Activated naive CD8-positive, alpha-beta T cell treated with anti-CD3 and anti-CD28 coated beads for 36 hours (primary cell): ENCODE data around the gene LHFPL3. TPM values are rescaled to one million over a fixed set of nuclear protein-coding genes. Genes with fewer than 3 reads are reported as not detected.

Experiments
- DNase-seq: peaks from one replicate; pipeline ENCODE4 v3.0.0; 2021
- H3K27ac Mint-ChIP-seq: one replicate; pipeline ENCODE4 v1.8.0; 2022; ENCODE audit warnings: mild to moderate bottlenecking, moderate library complexity, mixed read lengths
- H3K27me3 Mint-ChIP-seq: one replicate; pipeline ENCODE4 v1.8.0; 2022; ENCODE audit warnings: mild to moderate bottlenecking, mixed read lengths
- H3K36me3 Mint-ChIP-seq: one replicate; pipeline ENCODE4 v1.8.0; 2021; ENCODE audit warnings: mild to moderate bottlenecking, mixed read lengths
- H3K4me1 Mint-ChIP-seq: one replicate; pipeline ENCODE4 v1.8.0; 2021; ENCODE audit warnings: mixed read lengths
- H3K4me3 Mint-ChIP-seq: one replicate; pipeline ENCODE4 v1.8.0; 2022; ENCODE audit warnings: mild to moderate bottlenecking, moderate library complexity, mixed read lengths
- H3K9me3 Mint-ChIP-seq: one replicate; pipeline ENCODE4 v1.8.0; 2022; ENCODE audit warnings: mixed read lengths
- total RNA-seq, 2 experiments: library from RNA; stranded (reverse); gene quantifications; one replicate each; pipeline ENCODE4 v1.2.3, GENCODE V29; 2021

LHFPL3 gene
- total RNA-seq, 2 experiments from 2014 or later: not detected

DNA sequence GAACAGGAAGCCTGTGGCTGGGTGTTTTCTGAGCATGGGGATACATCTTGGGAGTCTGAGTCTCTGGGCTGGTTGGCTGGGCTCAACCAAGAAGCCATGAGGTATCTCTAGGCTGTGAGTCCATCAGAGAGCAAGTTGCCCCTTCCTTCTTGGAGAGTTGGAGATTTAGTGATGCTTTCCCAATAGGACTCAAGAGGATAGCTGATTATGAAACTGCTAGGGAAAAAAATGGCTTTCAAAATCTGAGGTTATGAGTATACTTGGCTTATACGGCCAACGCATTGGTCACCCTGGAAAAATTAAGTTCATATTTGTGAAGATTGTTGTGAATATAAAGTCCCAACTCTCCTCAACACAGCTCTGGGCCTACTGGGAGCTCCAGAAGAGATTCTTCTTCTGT lies 522.9 kb downstream of the LHFPL3 start:
- H3K27me3 Mint-ChIP-seq: peaks cover 7% of the 10 kb centered on the region
- H3K36me3 Mint-ChIP-seq: no peaks in the 10 kb centered on the region
- no peak overlapping the region for H3K4me3 Mint-ChIP-seq
- DNase-seq: no peak
- H3K4me1 Mint-ChIP-seq: peaks cover 7% of the 10 kb centered on the region
- H3K27ac Mint-ChIP-seq: no peak overlapping the region
- H3K9me3 Mint-ChIP-seq: no peaks in the 10 kb centered on the region

DNA sequence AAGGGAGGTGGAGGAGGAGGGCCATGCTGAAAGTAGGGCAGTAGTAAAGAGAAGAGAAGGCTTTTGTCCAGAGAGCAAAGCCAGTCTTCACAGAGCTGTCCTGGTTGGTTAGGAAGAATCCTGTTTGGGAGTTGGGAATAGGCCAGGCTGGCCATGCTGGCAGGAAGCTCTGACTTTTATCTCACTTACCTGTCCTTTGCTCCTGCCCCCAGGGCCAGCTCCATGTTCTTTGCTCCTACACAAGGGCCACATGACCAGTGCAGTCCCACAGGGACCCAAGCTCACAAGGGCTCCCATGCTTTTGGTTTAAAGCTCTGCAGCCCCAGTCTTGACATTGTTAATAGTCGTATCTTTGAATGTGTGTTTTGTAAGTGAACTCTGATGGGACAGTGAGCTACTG lies 524.0 kb downstream of the LHFPL3 start:
- Mint-ChIP-seq H3K27me3 (peaks cover 3% of the 10 kb centered on the region), H3K27ac (no peak overlapping the region), H3K9me3 (no peaks in the 10 kb centered on the region), H3K4me1 (peaks cover 13% of the 10 kb centered on the region), H3K4me3 (no peak overlapping the region), H3K36me3 (no peaks in the 10 kb centered on the region)
- no peak for DNase-seq

DNA sequence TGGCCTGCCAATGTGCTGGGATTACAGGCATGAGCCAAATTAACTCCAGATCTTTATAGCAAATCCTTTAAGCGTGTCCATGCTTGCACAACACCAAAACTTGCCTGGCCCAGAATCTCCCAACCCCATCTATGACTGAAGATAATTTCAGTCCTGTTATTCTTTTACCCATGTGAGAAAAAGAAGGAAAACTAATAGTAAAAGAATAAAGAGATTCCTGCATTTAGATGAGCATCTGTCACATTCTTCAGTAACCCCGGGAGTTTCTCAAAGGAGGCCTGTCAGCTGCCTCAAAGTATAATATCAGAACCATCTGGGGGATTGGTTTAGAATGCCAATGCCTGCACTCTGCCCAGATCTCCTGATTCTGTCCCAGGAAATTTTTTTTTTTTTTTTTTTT lies 527.5 kb downstream of the LHFPL3 start:
- H3K27ac Mint-ChIP-seq: no peak overlapping the region
- no peaks in the 10 kb centered on the region for H3K36me3 Mint-ChIP-seq
- H3K27me3 Mint-ChIP-seq: no peaks in the 10 kb centered on the region
- peaks cover 20% of the 10 kb centered on the region for H3K4me1 Mint-ChIP-seq
- DNase-seq: no peak
- H3K9me3 Mint-ChIP-seq: no peaks in the 10 kb centered on the region
- H3K4me3 Mint-ChIP-seq: no peak overlapping the region

DNA sequence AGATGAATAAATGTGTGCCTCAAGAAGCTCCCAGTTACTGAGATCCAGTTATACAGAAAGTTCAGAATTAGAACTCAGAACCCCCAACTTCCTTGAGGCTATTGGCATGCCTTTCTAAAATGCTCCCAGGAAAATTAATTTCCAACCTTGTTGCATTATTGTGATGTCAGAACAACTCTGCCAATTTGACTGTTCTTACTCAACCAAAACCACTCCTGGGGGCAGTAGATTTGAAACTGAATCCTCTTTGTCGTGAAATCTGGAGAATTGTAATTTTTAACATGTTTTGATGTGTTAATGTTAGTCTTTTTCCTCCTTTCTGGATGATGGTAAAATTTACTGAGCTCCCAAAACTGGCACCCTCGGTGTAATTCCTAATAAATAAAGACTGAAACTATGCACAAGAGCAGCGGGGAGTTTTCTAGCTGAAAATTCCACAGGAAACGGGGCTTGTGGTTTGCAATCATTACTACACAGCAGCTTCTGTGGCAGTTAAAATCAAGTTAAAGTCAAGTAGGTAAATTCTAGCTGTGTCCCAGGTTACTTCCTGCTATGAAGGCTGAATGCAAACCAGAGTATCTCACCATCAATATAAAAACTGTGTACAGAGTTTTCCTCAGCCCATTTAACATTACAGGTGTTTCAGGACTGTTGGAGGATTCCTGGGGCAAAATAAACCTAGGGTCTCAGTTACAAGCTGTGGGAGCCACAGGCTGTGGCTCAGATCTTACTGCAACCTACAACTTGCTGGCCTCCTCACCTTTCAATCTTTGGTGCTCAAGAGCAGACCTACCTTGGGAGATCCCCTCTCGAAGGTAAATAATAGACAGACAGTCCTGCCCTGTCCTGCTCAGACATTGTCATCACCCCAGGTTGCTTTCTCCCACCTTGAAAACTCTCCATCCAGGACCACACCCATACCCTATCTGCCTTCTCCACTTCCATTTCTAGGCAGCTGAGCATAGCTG lies 529.3 kb downstream of the LHFPL3 start:
- Mint-ChIP-seq H3K27me3 (peaks cover 4% of the 10 kb centered on the region), H3K4me1 (peaks cover 21% of the 10 kb centered on the region), H3K4me3 (peak overlapping the region; percentile 66), H3K36me3 (no peaks in the 10 kb centered on the region), H3K9me3 (no peaks in the 10 kb centered on the region), H3K27ac (peak overlapping the region; percentile 72)
- peak; percentile 14 for DNase-seq

DNA sequence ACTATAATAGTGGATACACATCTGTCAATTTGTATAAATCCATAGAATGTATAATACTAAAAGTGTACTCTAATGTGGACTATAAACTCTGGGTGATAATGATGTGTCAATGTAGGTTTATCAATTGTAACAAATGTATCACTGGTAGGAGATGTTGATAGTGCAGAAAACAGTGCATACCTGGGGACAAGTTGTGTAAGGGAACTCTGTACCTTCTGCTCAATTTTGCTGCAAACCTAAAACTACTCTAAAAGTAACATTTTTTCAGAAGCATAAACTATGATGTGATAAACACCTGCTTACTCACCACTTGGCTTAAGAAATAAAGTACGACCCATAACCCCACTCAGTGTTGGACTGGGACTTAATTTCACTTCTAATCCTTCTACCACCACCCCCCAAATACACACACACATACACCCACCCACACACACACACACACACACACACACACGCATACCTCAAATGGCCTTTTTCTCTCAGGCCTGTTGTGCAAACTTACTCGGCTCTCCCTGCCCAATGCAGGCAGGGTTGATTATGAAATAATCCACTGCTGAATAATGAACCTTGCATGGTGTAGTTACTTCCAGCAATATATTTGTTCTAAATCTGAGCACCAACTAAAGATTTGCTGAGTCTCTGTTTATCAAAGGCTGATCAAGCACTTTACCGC lies 531.5 kb downstream of the LHFPL3 start:
- peaks cover 8% of the 10 kb centered on the region for H3K27me3 Mint-ChIP-seq
- DNase-seq: no peak
- no peak overlapping the region for H3K4me3 Mint-ChIP-seq
- H3K9me3 Mint-ChIP-seq: no peaks in the 10 kb centered on the region
- H3K27ac Mint-ChIP-seq: no peak overlapping the region
- peaks cover 21% of the 10 kb centered on the region for H3K4me1 Mint-ChIP-seq
- no peaks in the 10 kb centered on the region for H3K36me3 Mint-ChIP-seq

DNA sequence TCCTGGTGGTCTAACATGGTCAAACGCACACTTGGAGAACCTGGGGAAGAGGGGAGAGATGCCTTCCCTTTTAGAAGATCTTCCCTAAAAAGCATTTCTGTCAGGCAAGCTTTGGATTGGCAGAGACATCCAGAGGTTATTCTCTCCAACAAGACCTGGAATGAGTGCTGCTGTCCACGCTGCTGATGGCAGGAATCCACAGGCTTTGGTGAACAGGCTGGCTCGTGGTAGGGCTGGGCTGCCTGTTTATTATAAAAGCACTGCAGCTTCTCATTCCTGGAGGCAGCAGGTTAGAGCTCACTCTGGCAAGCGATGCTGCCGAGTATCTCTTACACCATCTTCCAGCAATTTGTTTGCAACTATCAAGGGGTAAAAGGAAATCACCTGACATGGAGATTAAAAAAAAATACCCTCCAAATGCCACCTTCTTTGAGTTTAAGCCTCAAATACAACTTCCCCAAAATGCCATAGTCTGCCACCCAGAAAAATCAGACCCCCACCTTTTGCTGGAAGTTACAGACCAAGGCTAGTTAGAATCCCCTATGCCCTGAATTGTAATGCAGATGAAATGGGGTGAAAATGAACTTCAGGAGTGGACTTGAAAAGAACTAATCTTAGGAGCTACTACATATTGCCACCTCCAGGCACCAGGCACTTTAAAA lies 533.5 kb downstream of the LHFPL3 start:
- peaks cover 8% of the 10 kb centered on the region for H3K27me3 Mint-ChIP-seq
- DNase-seq: no peak
- no peak overlapping the region for H3K27ac Mint-ChIP-seq
- peaks cover 18% of the 10 kb centered on the region for H3K4me1 Mint-ChIP-seq
- H3K9me3 Mint-ChIP-seq: peaks cover 6% of the 10 kb centered on the region
- no peak overlapping the region for H3K4me3 Mint-ChIP-seq
- no peaks in the 10 kb centered on the region for H3K36me3 Mint-ChIP-seq

DNA sequence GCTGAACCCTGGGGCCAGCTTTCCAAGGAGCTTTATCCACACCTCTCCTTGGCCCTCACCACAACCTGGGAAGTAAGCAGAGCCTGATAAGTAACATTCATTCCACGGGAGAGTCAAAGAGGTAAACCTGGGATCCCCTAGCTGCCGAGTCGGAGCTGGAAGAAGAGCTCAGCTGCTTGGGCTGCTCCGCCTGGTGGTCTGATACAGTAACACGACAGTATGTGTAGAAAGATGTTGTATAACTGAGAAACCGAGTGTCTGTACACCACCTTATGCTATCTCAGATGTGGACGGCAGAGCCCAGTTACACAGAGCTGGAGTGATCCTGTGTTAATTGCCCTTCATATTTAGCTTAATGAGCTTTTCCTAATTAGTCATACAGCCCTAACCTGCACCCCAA lies 534.3 kb downstream of the LHFPL3 start:
- H3K4me1 Mint-ChIP-seq: peaks cover 11% of the 10 kb centered on the region
- no peaks in the 10 kb centered on the region for H3K36me3 Mint-ChIP-seq
- H3K27me3 Mint-ChIP-seq: peaks cover 8% of the 10 kb centered on the region

DNA sequence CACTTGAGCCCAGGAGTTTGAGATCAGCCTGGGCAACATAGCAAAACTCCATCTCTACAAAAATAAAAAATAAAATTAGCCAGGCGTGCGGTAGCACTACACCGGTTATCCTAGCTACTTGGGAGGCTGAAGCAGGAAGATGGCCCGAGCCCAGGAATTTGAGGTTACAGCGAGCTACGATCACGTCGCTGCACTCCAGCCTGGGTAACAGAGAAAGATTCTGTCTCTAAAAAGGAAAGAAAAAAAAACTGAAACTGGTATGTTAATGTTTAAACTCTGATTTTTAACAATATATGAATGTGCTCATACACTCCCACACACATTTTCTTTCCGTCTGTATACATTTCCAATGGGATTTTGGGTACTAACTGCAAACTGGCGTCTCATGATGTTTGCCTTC lies 545.0 kb downstream of the LHFPL3 start:
- no peak for DNase-seq
- Mint-ChIP-seq H3K4me1 (peaks cover 2% of the 10 kb centered on the region), H3K36me3 (no peaks in the 10 kb centered on the region), H3K27ac (no peak overlapping the region), H3K9me3 (no peaks in the 10 kb centered on the region), H3K27me3 (no peaks in the 10 kb centered on the region), H3K4me3 (no peak overlapping the region)

More for the DNA sequence above, 534.3 kb downstream of the LHFPL3 start:
- Mint-ChIP-seq H3K4me3 (no peak overlapping the region), H3K9me3 (peaks cover 6% of the 10 kb centered on the region), H3K27ac (no peak overlapping the region)
- DNase-seq: no peak

DNA sequence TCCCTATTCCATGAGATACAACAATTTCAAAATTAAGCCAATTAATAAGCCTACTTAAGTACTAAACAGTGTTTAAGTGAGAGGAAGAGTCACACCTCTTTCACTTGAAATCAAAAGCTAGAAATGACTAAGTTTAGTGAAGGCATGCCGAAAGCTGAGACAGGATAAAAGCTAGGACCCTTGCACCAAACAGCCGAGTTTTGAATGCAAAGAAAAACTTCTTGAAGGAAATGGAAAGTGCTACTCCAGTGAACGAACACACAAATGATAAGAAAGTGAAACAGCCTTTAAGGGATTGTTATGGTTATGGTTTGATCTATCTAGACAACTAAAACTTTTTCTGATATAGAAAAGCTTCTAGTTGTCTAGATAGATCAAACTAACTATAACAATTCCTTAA lies 550.2 kb downstream of the LHFPL3 start:
- H3K9me3 Mint-ChIP-seq: peaks cover 3% of the 10 kb centered on the region
- no peaks in the 10 kb centered on the region for H3K36me3 Mint-ChIP-seq
- peaks cover 8% of the 10 kb centered on the region for H3K4me1 Mint-ChIP-seq
- DNase-seq: no peak
- H3K27ac Mint-ChIP-seq: peak overlapping the region; percentile 6
- H3K27me3 Mint-ChIP-seq: no peaks in the 10 kb centered on the region
- no peak overlapping the region for H3K4me3 Mint-ChIP-seq

DNA sequence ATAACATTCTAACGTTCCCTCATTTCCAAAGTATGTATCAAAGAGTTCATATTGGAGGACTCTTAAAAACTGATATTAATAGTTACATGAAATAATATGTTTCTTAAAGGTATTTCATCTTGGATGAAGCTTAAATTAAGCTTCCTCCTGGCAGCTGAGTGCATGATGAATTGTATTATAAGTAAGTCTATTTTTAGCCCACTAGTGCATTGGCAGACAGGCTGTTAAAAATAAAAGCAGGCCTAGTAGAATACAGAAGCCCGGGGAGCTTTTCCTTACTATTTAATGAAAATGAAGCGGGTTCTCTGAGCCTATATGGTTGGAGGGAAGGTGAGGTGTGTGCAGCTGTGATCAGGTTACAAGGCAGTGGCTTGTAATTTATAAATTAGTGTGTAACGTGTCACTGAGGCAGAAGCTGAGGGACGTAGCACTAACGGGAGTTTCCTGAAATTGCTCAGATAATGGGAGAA lies 554.9 kb downstream of the LHFPL3 start:
- H3K27me3 Mint-ChIP-seq: no peaks in the 10 kb centered on the region
- peaks cover 11% of the 10 kb centered on the region for H3K4me1 Mint-ChIP-seq
- peaks cover 3% of the 10 kb centered on the region for H3K9me3 Mint-ChIP-seq
- DNase-seq: no peak
- no peaks in the 10 kb centered on the region for H3K36me3 Mint-ChIP-seq
- H3K27ac Mint-ChIP-seq: no peak overlapping the region
- H3K4me3 Mint-ChIP-seq: no peak overlapping the region

DNA sequence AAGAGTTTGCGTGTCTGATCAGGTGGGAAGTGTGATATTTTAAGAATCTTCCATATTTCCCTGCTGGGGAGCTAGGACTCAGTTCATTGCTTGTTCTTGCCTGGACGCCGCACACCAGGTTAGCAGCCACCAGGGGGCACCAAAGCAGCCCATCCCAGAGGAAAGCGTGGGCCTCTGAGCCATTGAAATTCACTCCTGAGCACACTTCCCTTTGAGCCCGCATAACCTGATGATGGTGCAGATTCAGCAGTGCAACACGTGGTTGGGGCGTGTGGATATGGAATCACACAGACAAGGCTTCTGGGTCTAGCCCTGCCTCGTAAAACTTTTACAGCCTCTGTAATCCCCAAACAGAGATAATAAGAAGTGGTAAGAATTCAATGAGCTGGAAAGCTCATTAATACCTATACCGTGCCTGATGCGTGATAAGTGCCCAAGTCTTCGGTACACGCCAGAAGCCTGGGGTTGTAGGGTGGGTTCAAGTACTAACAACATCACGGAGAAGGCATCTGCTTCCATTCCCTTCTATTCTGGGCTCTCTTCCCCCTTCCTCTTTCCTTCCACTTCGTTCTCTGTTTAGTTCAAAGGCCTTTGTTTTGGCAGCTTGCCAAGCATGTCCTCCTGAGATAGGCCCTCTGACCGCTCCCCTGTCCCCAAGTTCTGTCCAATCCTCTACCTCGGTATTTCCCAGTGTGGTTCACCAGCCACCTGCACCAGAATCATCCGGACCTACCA lies 555.5 kb downstream of the LHFPL3 start:
- Mint-ChIP-seq H3K4me3 (no peak overlapping the region), H3K36me3 (no peaks in the 10 kb centered on the region), H3K27ac (no peak overlapping the region), H3K9me3 (peaks cover 3% of the 10 kb centered on the region), H3K4me1 (peaks cover 6% of the 10 kb centered on the region), H3K27me3 (no peaks in the 10 kb centered on the region)
- DNase-seq: peak; percentile 72

DNA sequence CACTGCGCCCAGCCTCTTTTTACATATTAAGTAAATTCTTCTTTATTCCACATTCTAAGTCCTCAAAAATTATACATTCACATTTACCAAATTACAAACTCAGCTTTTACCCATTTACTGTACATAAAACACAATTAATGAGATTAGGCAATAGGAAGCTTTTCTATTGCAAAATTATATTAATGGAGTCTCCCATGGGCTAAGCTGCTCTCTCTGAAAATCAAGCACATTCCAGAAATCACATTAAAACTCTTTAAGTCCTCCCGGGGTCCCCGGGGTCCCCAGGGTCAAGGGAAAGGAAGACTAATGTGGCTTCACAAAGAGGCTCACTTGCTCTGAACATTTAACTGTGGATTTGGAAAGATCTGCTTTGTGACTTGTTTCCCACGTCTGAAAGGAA lies 558.2 kb downstream of the LHFPL3 start:
- H3K36me3 Mint-ChIP-seq: no peaks in the 10 kb centered on the region
- H3K27ac Mint-ChIP-seq: no peak overlapping the region
- no peaks in the 10 kb centered on the region for H3K9me3 Mint-ChIP-seq
- DNase-seq: no peak
- H3K4me3 Mint-ChIP-seq: no peak overlapping the region
- no peaks in the 10 kb centered on the region for H3K27me3 Mint-ChIP-seq
- H3K4me1 Mint-ChIP-seq: peaks cover 7% of the 10 kb centered on the region

DNA sequence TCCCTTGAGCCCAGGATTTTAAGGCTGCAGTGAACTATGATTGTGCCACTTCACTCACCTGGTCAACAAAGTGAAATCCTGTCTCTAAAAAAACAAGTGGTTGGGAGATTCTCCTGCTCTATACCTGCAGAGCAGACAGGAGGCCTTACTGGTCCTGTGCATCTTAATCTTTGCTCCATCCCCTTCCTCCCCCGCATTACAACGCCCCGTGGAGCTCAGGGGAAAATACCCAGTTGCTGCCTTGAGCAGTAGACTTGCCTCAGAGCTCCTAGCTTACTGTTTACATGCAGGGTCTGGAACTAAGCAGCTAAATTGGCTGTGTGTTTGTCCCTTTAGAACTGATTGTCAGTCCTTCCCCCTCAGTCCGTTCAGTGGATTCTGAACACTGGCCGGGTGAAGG lies 561.8 kb downstream of the LHFPL3 start:
- Mint-ChIP-seq H3K36me3 (no peaks in the 10 kb centered on the region), H3K27ac (no peak overlapping the region), H3K4me1 (peaks cover 5% of the 10 kb centered on the region), H3K9me3 (no peaks in the 10 kb centered on the region), H3K4me3 (no peak overlapping the region), H3K27me3 (no peaks in the 10 kb centered on the region)
- no peak for DNase-seq

DNA sequence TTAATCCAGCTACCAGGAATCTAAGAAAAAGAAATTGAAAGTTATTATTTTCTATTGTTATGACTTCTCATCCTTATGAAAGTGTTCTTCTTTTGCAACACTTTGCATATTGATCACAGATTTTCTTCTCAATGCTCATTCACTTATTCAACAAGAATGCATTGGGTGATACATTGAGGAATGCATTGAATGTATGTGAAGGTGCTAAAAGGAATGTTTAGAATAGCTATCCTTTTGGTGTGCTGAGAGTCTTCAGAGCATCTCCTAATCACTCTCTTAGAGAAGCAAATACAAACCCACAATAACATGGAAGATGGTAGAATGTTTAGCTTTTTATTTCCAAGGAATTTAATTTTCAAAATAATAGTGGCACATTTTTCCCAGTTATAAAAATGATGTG lies 563.5 kb downstream of the LHFPL3 start:
- no peaks in the 10 kb centered on the region for H3K27me3 Mint-ChIP-seq
- H3K27ac Mint-ChIP-seq: no peak overlapping the region
- no peaks in the 10 kb centered on the region for H3K36me3 Mint-ChIP-seq
- no peaks in the 10 kb centered on the region for H3K9me3 Mint-ChIP-seq
- no peak for DNase-seq
- H3K4me3 Mint-ChIP-seq: no peak overlapping the region
- H3K4me1 Mint-ChIP-seq: peaks cover 5% of the 10 kb centered on the region
